Stimulated activated CD4-positive, alpha-beta T cell treated with anti-CD3 and anti-CD28 coated beads, Interleukin-1b, Interleukin-23, amount 100 ng/mL, for 48 hours (primary cell): ENCODE data around the gene NOP56.
"Not testable (repeated sequence)": the region's sequence is repeated elsewhere in the genome, so short reads cannot be mapped to it uniquely, and the experiment has no call there.

ENCODE experiments used
- DNase-seq: peaks from one replicate; pipeline ENCODE4 v3.0.0-alpha.2; 2020

NOP56 gene

DNA sequence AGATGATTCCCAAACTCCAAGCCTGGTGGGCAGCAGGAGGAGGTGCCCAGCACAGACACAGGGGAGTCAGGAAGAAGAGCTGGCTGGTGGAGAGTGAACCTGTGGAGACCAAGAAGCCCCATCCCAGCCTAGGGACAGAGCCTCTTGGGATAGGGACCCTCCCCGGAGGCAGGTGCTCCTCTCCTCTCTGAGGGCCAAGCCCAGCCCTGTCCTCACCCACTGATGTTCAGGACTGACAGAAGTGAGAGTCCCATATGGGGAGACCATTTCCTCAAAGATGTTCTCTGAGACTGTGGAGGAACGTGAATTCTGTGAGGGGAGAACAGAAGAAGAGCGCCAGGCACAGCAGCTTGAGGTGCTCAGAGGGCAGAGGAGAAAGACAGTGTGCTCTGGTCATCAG lies 37.8 kb downstream of the NOP56 start:
- DNase-seq = no peak

DNA sequence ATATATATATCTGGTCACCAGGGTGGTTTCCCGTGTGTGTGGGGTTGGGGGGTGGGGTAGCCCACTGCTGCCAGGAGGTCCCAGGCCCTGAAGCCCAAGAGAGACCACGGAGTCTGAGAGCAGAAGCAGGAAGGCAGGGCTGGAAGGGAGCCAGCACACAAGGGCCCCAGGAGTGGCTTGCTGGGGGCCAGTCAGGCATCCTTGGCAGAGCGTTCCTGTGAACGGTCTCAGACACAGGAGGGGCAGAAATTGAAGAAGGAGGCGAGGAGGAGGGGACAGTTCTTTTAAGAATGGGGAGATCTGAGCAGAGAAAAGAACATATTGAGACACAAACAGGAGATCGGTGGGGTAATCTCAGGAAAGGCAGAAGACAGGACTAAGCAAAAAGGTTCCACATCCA lies 38.3 kb downstream of the NOP56 start:
- DNase-seq = no peak

DNA sequence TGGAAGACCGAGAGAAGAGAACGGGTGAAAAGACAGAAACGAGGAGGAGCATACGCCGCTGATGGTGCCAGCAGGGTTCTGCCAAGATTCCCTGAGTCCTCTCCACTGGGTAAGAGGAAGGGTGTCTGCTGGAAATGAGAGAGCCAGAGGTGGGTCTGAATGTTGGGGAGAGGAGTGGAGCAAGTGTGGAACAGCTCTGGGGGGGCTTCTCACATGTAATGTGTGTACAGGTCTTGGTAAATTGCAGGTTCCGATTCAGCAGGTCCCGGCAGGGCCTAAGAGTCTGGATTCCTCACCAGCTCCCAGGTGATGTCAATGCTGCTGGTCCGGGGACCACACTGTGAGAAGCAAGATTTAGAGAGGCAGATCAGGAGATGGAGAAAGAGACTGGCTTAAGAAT lies 38.7 kb downstream of the NOP56 start:
- DNase-seq = no peak

DNA sequence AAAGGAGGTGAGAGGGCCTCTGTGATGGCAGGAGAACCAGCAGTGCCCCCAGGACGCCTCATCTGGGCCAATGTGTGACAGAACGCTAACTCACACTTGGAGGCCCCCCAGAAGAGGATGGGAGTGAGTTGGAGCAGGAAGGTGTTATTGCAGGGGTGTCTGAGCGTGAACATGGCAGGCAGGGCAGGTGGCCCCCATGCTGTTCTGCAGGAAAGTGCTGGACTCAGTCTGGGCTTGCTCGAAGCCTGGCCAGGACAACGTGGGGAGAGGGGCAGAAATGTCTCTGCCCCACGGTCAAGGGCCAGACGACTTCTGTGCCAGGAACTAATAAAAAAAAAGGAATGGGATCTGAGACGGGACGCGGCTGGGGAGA lies 39.2 kb downstream of the NOP56 start:
- no peak for DNase-seq

DNA sequence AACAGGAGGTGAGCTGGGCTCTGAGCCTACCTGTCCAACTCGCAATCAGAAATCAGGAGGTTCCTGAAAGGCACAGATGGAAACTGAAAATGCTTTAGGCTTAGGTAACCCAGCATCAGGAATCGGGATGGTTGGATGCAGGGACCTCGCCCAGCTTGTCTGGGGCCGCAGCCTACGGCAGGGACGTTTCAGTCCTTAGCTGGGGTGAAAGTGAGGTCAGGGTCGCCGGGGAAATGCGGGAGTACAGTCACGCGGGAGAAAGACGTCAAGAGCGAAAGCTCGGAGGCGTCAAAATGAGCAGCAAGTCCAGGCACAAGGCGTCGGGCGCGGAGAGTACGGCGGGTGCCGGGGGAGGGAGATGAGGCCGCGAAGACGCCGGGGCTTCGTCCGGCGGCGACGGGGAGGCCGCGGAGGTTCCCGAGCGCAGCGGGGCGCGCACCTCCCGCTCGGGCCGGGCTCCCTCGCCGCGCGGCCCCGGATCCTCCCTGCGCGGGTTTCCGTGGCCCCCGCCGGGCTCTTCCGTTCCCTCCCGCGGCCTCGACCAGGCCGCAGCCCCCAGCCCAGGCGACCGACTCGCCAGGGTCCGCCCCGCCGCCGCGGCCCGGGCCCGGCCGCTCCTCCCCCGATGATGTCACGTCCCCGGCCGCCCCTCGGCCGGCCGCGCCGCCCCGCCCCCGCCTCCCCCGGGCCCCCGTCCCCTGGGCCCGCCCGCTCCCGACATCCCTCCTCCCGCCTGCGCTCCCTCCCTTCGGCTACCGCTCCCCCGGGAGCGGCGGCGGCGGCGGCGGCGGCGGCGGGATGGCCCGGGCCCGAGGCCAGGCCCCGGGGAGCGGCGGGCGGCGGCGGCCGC lies 39.8 kb downstream of the NOP56 start, which contains the start of gene EBF4:
TSS of gene EBF4 (plus strand) at position 745 of the 850 bp plus-strand sequence. CDS start 866 bp downstream, outside the sequence.
- no peak for DNase-seq

DNA sequence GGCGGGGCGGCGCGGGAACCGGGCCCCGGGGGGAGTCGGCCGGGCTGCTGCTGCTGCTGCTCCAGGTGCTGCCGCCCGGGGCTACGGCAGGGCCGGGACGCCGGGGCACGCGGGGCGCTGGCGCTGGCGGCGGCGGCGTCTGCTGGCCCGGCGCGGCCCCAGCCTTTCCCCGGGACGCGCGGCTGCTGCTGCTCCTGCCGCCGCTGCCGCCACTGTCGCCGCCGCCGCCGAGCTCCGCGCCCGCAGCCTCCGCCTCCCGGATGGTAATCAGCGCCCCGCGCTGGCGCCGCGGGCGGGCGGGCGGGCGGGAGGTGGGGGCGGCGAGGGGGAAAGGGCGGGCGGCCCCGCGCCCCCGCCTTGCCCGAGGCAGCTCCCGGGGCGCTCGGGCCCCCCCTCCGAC lies 40.5 kb downstream of the NOP56 start:
- no peak for DNase-seq

DNA sequence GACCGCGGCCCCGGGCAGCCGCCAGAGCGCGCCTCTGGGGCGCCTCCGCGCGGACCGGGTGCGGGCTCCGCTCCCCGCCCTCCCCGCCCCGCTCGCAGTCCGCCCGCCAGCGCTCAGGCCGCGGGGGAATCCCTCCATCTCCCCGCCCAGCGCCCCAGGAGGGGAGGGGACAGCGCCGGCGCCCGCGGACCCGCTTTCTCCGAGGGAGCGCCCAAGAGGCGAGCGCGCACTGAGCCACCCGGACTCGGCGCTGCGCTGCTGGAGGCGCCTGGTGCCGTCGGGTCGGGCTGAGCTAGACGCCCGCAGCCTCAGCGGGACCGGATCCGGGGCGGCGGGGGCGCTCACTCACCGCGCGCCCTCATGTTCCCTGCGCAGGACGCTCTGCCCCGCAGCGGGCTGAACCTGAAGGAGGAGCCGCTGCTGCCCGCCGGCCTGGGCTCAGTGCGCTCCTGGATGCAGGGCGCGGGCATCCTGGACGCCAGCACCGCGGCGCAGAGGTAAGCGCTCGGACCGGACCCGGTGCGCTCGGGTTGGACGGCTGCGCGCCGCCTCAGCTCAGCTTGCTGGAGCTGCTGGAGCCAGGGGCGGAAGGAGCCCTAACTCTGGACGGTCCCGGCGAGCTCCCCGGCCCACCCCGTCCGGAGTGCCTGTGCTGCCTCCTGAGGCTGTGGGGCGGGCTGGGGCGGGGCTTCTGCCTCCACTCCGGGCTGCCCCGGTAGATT lies 41.0 kb downstream of the NOP56 start:
- peak; percentile 33 for DNase-seq

DNA sequence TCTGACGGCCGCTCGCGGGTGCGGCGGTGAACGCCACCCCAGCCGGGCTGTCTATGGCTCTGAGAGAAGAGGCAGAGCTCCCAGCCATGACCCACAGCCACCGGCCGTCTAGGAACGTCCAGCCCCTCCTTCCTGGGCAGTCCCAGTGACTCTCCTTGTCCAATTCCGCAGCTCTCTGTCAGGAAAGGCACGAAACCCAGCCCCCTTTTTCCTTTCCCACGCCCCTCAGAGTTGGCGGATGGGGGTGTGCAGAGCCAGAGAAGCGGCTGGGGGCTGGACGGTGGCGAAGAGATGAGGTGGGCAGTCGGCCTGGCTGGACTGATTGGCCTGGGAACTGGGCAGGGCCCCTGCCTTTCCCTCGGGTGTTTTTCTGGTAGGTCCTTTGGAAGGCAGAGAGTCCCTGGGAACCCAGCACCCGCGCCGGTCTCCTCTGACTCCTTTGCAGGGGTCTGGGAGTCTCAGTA lies 41.6 kb downstream of the NOP56 start:
- no peak for DNase-seq

DNA sequence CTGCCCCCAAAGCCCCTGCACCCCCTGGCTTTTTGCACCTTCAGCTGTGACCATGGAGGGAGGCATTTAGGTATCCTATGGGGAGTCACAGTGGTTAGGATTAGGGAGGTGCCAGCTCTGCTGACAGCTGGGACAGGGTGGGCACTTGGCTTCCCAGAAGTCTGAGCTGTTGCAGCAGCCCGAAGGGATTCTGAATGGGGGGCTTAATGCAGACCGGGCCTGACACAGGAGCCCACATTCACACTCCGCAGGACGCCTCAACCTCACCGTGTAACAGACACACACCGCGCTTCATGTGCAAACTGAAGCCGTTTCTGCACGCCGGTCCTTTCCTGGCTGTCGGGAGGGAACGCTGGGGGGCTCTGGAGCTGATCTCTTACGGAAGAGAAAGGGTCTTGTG lies 42.1 kb downstream of the NOP56 start:
- DNase-seq = no peak

DNA sequence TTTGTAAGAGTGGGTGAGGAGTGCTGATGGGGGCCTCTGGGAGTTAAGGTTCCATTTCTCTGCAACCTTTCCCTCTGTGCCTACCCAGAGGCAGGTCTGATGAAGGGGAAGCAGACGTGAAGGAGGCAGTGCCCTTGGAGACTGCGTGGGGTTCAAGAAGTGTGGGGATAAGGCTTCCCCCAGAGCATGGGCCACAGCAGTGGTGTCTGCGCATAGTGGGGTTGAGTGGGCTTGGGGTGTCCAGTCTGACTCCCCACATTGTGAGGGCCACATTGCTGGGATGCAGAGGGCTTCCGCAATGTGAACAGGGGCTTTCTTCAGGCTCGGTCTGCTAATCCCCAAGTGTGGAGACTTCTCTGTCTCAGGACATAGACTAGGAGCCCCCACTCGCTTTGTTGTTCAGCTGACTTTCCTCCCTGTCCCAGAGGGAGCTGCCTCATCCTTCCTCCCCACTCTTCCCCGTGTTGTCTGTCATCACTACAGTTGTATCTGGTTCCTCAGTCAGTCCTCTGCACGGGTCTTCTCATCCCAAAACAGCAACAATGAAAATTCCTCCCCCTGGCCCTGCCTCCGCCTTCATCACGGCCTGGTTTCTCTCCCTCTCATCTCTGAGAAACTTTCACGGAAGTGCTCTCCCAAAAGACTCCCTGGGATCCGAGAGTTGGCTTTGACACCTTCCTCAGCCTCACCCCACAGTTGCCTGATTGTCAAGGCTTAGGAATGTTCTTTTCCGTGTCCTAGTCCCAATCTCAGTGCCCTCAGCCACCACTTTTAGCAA lies 43.0 kb downstream of the NOP56 start:
- no peak for DNase-seq

DNA sequence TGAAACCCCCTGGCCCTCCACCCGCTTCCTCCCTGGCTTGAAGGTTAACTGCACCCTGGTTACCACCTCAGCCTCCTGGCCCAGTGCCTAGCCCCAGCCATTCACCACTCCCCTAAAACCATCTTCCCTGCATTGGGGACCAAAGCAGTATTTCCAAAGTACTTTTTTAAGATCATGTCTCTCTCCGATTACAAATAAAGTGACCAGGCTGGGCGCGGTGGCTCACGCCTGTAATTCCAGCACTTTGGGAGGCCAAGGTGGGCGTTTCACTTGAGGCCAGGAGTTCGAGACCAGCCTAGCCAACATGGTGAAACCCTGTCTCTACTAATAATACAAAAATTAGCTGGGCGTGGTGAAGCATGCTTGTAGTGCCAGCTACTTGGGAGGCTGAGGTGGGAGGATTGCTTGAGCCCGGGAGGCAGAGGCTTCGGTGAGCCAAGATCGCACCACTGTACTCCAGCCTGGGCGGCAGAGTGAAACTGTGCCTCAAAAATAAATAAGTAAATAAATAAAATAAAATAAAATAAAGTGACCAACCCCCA lies 43.6 kb downstream of the NOP56 start:
- not testable (repeated sequence) for DNase-seq

DNA sequence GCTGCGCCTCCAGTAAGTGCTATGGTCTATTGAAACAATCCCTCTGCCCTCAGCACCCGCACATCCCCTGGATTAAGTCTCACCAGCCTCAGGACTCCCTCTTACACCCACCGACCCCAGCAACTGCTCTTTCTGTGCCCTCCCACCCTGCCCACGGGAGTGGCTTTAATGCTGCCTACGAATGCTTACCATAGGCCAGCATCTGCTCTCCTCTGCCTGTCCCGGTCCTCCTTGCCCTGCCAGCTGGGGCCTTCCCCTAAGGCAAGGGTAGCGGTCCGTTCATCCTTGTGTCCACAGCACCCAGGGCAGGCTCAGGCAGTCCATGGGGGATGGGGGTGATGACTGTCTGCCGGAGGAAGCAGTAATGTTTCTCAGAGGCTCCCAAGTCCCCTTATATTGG lies 44.2 kb downstream of the NOP56 start:
- DNase-seq = no peak

DNA sequence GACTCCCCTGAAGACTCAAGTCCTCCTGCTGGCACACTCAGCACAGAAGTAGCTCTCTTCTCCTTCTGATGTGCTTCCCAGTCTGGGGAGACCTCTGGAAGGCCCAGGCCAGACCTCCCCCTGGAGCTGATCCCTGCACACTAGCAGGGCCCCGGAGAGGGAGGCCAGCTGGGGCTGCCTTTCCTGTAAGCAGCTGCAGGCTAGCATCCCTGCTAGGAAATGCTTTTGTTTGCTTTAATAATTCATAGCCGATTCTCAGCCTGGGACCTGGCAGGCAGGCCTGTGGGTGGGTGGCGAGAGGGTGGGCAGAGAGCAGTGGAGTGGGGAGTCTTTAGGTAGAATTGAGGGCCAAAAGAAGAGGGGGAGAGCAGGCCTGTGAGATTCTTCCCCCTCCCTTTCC lies 45.3 kb downstream of the NOP56 start:
- DNase-seq = no peak

DNA sequence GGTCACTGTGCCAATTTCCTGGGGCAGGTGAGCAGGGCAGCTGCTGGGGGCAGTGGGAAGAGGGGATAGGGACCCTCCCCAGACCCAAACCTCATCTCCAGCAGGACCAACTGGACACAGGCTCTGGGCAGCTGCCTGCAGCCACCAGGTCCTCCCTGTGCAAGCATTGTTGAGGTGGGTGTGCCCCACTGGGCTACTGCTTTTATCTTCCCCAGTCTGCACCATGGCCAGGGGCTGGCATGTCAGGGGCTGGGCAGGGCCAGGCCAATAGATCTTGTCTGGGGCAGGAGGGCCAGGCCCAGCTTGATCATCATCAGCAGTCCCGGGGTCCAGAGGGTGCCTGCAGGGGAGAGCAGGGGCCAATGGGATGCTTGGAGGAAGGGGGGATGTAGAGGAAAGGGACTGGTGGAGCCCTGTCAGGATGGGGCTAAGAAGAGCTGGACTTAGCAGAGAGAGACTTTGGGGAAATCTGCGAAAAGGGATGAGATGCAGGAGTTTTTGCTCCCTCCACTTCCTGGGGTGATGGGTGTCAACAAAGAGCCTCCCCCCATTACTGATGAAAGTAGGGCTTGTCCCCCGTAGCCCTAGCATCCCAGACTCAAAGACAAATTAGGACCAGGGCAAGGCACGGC lies 45.9 kb downstream of the NOP56 start:
- no peak for DNase-seq

DNA sequence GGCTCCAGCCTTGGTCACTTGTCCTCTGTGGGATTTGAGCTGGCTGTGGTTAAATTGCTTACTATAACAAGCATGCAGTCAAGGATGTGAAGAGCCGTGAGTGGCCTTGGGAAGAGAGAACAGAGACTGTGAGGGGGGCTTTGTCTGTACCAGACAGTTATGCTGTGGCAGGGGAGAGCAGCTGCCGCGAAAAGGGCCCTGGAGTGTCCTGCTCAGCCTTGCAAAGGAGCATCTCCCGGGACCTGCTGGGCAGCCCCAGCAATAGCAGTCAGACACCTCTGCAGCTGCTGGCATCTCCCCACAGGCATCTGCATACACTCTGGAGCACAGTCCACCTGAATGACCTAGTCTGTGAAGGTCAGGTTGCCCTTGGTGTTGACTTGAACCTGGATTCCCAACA lies 46.5 kb downstream of the NOP56 start:
- DNase-seq = no peak

DNA sequence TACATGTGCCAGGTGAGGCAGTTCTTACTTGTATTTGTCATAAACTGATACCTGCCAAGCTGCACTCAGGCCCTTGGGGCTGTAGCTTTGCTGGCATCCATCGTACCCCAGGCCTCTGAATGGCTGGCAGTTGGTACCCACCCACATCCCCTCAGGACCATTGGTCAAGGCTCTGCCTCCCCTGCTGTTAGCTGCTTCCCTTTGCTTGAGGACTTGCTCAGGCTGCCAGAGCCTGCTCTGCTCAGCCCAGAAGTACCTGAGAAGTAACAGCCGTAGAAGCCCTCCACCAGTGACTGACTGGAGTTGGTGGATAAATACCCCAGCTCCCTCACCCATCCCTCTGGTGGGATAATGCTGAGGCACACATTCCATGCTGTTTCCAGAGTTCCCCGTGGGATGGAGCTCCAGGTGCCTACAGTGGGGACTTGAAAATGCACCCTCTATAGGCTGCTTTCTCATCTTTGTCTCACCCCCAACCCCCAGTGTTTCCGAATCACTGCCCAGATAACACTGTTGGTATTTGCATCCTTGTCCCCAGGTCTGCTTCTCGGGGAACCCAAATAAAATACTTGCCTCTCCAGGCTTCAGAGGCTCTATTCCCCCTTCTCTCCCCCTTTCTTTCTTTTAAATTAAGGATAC lies 47.5 kb downstream of the NOP56 start:
- no peak for DNase-seq

DNA sequence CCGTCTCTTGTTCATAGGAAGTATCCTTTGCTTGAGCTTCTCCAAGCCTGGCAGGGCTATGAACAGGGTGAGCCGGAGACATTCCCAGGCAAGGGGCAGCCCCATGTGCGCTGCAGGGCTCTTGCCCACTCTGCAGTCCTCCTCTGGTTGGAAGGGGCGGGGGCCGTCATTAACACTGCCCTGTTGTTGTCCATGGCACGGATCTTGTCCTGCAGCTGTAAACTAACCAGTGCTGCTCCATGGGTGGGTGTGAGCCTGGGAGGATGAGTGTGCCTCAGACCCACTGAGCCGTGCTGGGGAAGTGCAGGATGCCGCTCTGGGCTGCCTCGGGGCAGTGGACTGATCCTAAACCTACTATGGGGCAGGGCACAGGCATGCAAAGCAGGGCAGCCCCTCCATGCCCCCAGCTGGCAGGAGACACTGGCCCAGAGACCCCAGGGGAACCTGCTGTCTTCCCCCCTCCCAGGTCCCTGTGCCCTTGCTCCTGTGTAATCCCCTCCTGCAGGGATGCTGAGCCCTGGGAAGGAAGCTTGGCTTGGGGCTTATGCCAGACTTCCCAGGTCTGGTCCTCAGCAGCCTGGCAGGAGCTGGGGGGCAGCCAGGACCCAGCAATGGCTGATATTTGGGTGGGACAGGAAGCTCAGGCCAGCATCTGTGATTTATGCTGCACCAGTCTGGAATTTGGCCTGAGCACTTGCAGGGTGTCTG lies 48.6 kb downstream of the NOP56 start:
- no peak for DNase-seq

DNA sequence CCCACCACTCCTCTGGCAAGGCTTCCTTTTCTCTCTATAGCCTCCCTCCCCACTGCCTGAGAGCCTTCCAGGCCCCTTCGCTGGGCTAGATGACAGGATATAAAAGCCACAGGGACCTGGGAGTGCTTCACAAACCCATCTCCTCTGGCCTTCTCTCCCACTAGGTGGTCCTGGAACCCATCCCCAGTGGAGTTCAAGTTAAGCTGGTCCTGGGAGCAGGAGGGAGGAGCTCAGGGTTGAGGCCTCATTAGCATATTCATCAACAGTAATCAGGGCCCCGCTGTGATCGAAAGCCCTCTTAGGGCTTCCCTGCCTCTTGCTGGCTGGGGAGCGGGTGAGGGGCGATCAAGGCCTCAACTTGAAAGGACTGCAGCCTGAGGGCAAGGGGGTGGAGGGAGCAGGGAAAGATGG lies 49.2 kb downstream of the NOP56 start:
- DNase-seq = no peak

DNA sequence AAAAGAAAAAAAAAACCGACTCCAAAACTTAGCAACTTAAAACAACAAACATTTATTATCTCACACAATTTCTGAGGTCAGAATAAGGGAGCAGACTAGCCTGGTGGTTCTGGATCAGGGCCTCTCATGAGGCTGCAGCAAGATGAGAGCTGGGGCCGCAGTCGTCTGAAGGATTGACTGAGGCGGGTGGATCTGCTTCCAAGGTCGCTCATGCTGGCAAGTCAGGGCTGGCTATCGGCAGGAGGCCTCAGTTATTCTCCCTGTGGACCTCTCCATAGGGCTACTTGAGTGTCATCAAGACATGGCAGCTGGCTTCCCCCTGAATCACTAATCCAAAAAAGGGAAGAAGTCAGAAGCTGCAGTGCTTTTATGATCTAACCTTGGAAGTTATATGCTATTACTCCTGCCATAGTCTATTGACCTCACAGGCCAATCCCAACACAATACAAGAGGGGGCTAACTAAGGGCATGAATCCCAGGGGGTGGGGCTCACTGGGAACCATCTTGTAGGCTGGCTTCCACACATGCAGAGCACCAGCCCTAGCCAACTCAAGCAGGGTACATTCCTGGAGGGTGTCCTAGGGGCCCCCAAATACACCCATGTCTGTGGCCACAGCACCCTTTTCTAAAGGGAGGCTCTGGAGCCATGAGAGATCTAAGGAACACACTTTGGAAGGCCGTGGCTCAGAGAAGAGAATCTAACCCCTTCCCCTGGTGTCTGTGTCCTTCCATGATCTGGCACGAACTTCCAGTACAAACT lies 51.5 kb downstream of the NOP56 start:
- DNase-seq = no peak

DNA sequence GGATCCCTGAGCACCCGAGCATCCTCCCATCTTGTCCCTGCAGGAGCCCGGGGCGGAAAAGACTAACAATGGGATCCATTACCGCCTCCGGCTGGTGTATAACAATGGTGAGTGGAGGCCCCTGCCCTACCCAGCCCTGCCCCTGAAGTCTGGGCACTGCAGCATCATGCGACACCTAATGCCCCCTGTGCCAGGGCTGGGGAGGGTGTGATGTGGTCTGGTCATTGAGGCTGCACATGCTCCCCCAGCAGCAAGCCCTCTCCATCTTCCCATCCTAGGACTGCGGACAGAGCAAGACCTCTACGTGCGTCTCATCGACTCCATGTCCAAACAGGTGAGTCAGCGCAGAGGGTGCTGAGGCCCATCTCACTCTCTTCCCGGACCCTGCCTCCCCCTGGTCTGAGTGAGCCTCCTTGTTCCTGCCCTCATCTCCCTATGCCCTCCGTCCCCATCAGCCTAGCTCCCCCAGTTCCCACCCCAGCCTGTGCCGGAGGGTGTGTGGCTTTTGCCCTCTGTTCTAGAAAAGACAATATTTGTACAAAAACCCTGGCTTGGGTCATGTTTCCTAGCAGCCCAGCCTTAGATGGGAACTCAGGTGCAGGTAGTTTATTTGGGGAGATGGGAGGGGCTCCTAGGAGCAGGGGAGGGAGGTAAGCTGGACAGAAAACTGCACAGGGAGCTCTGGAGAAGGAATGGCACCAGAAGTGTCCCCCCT lies 53.7 kb downstream of the NOP56 start:
- no peak for DNase-seq
